OCI-LY3 (cell line): Measurements from ENCODE around the gene ACOXL.

Source experiments
- H2AFZ ChIP-seq: fragments of 200-600, 300-600 bp; shearing (Covaris generic); 2 replicates; pipeline ENCODE4 v1.6.0; 2014; ENCODE audit warnings: antibody characterized with exemption, low read depth, low read length
- H3K27ac ChIP-seq: fragments of 200-600, 300-600 bp; sonication (generic); 2 replicates; pipeline ENCODE4 v1.5.1; 2014; ENCODE audit warnings: mild to moderate bottlenecking, low read length, moderate library complexity, mixed read lengths
- H3K27me3 ChIP-seq: fragments of 200-600, 300-600 bp; sonication (generic); 2 replicates; pipeline ENCODE4 v1.6.1; 2014; ENCODE audit warnings: low read depth, low read length, mixed read lengths
- H3K36me3 ChIP-seq: fragments of 200-600, 300-600 bp; sonication (generic); replicated peaks from 2 replicates; pipeline ENCODE3; 2014; ENCODE audit warnings: low read depth, low read length, mixed read lengths
- H3K4me1 ChIP-seq: fragments of 300-600, 200-600 bp; sonication (generic); 2 replicates; pipeline ENCODE4 v1.6.1; 2014; ENCODE audit warnings: low read length, mixed read lengths
- H3K4me2 ChIP-seq: fragments of 200-600, 300-600 bp; sonication (generic); 2 replicates; pipeline ENCODE4 v1.6.1; 2014; ENCODE audit warnings: low read length, mixed read lengths
- H3K4me3 ChIP-seq: fragments of 300-600, 200-600 bp; sonication (generic); 2 replicates; pipeline ENCODE4 v1.5.1; 2014; ENCODE audit warnings: antibody characterized with exemption, mild to moderate bottlenecking, low read length, moderate library complexity
- H3K79me2 ChIP-seq: fragments of 300-600, 200-600 bp; shearing (Covaris generic); 2 replicates; pipeline ENCODE4 v1.6.1; 2014; ENCODE audit warnings: mild to moderate bottlenecking, low read length, mixed read lengths
- H3K9ac ChIP-seq: fragments of 300-600, 200-600 bp; shearing (Covaris generic); 2 replicates; pipeline ENCODE4 v1.6.0; 2014; ENCODE audit warnings: mild to moderate bottlenecking, low read length, moderate library complexity
- H3K9me3 ChIP-seq: fragments of 200-600, 300-600 bp; shearing (Covaris generic); 2 replicates; pipeline ENCODE4 v1.6.1; 2014; ENCODE audit warnings: low read length, mixed read lengths; ENCODE audit not compliant: insufficient read depth
- H4K20me1 ChIP-seq: fragments of 200-600, 300-600 bp; sonication (generic); 2 replicates; pipeline ENCODE4 v1.6.1; 2016; ENCODE audit warnings: low read length, mixed read lengths; ENCODE audit not compliant: insufficient read depth
- EZH2phosphoT487 ChIP-seq: fragments of 200-600 bp; shearing (Covaris generic); IDR thresholded peaks from 2 replicates; pipeline ENCODE4 v1.6.1; 2018; ENCODE audit warnings: antibody characterized with exemption, mixed run types, low read depth
- TF ChIP-seq, protein P1 (sequence below): fragments of 200-600, 300-600 bp; sonication (generic); IDR thresholded peaks from 2 replicates; pipeline ENCODE4 v1.5.1; 2014; ENCODE audit warnings: antibody characterized with exemption, low read length, low read depth

The ACOXL gene

DNA sequence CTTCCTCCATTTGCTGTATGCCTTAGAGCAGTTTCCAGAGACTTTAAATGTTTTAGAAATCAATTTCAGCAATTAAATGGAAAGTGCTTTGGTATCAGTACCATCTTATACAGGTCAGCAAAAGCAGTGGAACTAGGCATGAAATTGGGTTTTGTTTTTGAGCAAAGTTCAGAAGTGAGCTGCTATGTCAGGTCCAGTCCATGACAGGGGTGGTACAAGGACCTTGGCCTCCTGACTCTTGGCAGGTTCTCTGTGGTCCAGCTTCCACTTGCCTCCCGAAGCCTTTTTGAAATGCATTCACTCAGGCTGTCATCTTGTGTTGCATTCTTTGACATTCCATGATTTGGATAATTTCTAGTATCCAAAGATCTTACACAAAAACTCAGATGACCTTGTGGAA lies 159.3 kb downstream of the ACOXL start:
- H3K4me3 ChIP-seq: no peak overlapping the region
- H3K9me3 ChIP-seq: peaks cover 12% of the 10 kb centered on the region
- H2AFZ ChIP-seq: no peak overlapping the region
- TF ChIP-seq EZH2phosphoT487: no peak
- TF ChIP-seq, protein P1, sequence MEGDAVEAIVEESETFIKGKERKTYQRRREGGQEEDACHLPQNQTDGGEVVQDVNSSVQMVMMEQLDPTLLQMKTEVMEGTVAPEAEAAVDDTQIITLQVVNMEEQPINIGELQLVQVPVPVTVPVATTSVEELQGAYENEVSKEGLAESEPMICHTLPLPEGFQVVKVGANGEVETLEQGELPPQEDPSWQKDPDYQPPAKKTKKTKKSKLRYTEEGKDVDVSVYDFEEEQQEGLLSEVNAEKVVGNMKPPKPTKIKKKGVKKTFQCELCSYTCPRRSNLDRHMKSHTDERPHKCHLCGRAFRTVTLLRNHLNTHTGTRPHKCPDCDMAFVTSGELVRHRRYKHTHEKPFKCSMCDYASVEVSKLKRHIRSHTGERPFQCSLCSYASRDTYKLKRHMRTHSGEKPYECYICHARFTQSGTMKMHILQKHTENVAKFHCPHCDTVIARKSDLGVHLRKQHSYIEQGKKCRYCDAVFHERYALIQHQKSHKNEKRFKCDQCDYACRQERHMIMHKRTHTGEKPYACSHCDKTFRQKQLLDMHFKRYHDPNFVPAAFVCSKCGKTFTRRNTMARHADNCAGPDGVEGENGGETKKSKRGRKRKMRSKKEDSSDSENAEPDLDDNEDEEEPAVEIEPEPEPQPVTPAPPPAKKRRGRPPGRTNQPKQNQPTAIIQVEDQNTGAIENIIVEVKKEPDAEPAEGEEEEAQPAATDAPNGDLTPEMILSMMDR: no peak
- no peaks in the 10 kb centered on the region for H3K4me1 ChIP-seq
- no peak overlapping the region for H3K27ac ChIP-seq
- no peak overlapping the region for H3K4me2 ChIP-seq
- peaks cover 59% of the 10 kb centered on the region for H3K27me3 ChIP-seq
- no peak overlapping the region for H3K9ac ChIP-seq
- no peaks in the 10 kb centered on the region for H4K20me1 ChIP-seq
- no peaks in the 10 kb centered on the region for H3K79me2 ChIP-seq
- H3K36me3 ChIP-seq: peaks cover 4% of the 10 kb centered on the region

GRCh38 chr2:110896226-110896625 lies 163.9 kb downstream of the ACOXL start:
- H3K9me3 ChIP-seq: peaks cover 15% of the 10 kb centered on the region
- no peak overlapping the region for H3K27ac ChIP-seq
- H3K36me3 ChIP-seq: peaks cover 4% of the 10 kb centered on the region
- H3K4me3 ChIP-seq: no peak overlapping the region
- H3K4me1 ChIP-seq: no peaks in the 10 kb centered on the region
- H3K79me2 ChIP-seq: no peaks in the 10 kb centered on the region
- H4K20me1 ChIP-seq: no peaks in the 10 kb centered on the region
- no peak overlapping the region for H3K9ac ChIP-seq
- no peak overlapping the region for H2AFZ ChIP-seq
- TF ChIP-seq EZH2phosphoT487: no peak
- TF ChIP-seq, protein P1: no peak
- H3K27me3 ChIP-seq: peaks cover 64% of the 10 kb centered on the region
- H3K4me2 ChIP-seq: no peak overlapping the region

GRCh38 chr2:110897966-110898365 lies 165.6 kb downstream of the ACOXL start:
- Histone ChIP-seq H3K36me3 (peaks cover 4% of the 10 kb centered on the region), H3K79me2 (no peaks in the 10 kb centered on the region), H2AFZ (no peak overlapping the region), H3K4me1 (no peaks in the 10 kb centered on the region), H3K27ac (no peak overlapping the region), H4K20me1 (no peaks in the 10 kb centered on the region), H3K27me3 (peaks cover 51% of the 10 kb centered on the region), H3K9ac (no peak overlapping the region), H3K4me2 (no peak overlapping the region), H3K9me3 (peaks cover 15% of the 10 kb centered on the region), H3K4me3 (no peak overlapping the region)
- TF ChIP-seq, protein P1: no peak
- TF ChIP-seq EZH2phosphoT487: no peak

DNA sequence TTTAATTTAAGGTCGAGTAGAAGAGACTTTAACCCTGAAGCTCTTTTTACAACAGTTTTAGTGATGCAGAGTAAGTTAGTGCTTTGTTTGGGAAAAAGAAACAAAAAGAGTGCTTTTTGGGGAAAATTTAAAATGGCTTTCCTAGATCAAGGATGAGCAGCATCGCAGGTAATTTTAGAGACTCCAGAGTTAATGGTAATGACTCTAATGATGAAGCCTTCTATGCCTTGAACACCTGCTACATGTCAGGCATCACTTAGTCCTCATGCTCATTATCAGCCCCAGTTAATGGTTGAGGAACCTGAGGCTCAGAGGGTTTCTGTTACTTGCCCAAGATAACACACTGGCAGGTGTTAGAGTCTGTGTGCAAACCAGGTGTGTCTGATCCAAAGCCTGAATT lies 167.8 kb downstream of the ACOXL start:
- H4K20me1 ChIP-seq: no peaks in the 10 kb centered on the region
- no peak overlapping the region for H3K4me3 ChIP-seq
- H3K27ac ChIP-seq: no peak overlapping the region
- TF ChIP-seq, protein P1: no peak
- TF ChIP-seq EZH2phosphoT487: no peak
- H3K4me1 ChIP-seq: no peaks in the 10 kb centered on the region
- peaks cover 4% of the 10 kb centered on the region for H3K36me3 ChIP-seq
- H2AFZ ChIP-seq: no peak overlapping the region
- no peak overlapping the region for H3K4me2 ChIP-seq
- H3K27me3 ChIP-seq: peaks cover 50% of the 10 kb centered on the region
- H3K9me3 ChIP-seq: peaks cover 14% of the 10 kb centered on the region
- no peak overlapping the region for H3K9ac ChIP-seq
- no peaks in the 10 kb centered on the region for H3K79me2 ChIP-seq
